Activated CD4-positive, alpha-beta T cell treated with anti-CD3 and anti-CD28 coated beads, Interleukin-2, amount 10 ng/mL, durations not matched to agents 24 days and 14 days (primary cell): ENCODE results near the gene NR2F1-AS1. TPM values are rescaled to one million over a fixed set of nuclear protein-coding genes. Genes with fewer than 3 reads are reported as not detected.

ENCODE experiments used
- DNase-seq: peaks from one replicate; pipeline ENCODE4 v3.0.0; 2022
- H3K27ac Mint-ChIP-seq: one replicate; pipeline ENCODE4 v1.8.0; 2022; ENCODE audit warnings: mild to moderate bottlenecking, mixed read lengths
- H3K27me3 Mint-ChIP-seq: one replicate; pipeline ENCODE4 v1.8.0; 2022; ENCODE audit warnings: mixed read lengths
- H3K36me3 Mint-ChIP-seq: one replicate; pipeline ENCODE4 v1.8.0; 2022; ENCODE audit warnings: low read depth, mild to moderate bottlenecking, mixed read lengths
- H3K4me1 Mint-ChIP-seq: one replicate; pipeline ENCODE4 v1.8.0; 2021; ENCODE audit warnings: mixed read lengths
- H3K4me3 Mint-ChIP-seq: one replicate; pipeline ENCODE4 v1.8.0; 2022; ENCODE audit warnings: mild to moderate bottlenecking, moderate library complexity, mixed read lengths
- H3K9me3 Mint-ChIP-seq: one replicate; pipeline ENCODE4 v1.8.0; 2021; ENCODE audit warnings: mixed read lengths
- intact Hi-C: fragments of 100-400 bp; cut with micrococcal nuclease; formaldehyde crosslinking; loops from one replicate; pipeline ENCODE4 v1.15.1; 2023
- total RNA-seq: library from RNA; stranded (reverse); gene quantifications from 2 replicates; pipeline ENCODE4 v1.2.3, GENCODE V29; 2022

NR2F1-AS1 gene
- total RNA-seq: not detected in 2 replicates

GRCh38 chr5:93580927-93581445, at the start of gene NR2F1-AS1:
Gene NR2F1-AS1 (minus strand): TSS chr5:93581219.
- DNase-seq: no peak
- Mint-ChIP-seq H3K27ac (peak within 1 kb of the TSS; percentile 37), H3K4me3 (peak within 1 kb of the TSS; percentile 79), H3K4me1 (peaks cover 14% of the 10 kb centered on the region), H3K27me3 (peaks cover 44% of the 10 kb centered on the region), H3K36me3 (no peaks in the 10 kb centered on the region), H3K9me3 (no peaks in the 10 kb centered on the region)
- intact Hi-C loops: loop anchor here (1.0 to 5.0 kb wide), 5 partner anchors 26 to 1271 kb away; no protein-coding TSS in a partner anchor

GRCh38 chr5:93626801-93627200, 45.8 kb upstream of the NR2F1-AS1 start:
- no peaks in the 10 kb centered on the region for H3K9me3 Mint-ChIP-seq
- H3K27ac Mint-ChIP-seq: no peak overlapping the region
- no peak for DNase-seq
- intact Hi-C loops: no loop called here
- no peaks in the 10 kb centered on the region for H3K36me3 Mint-ChIP-seq
- no peak overlapping the region for H3K4me3 Mint-ChIP-seq
- peaks cover 5% of the 10 kb centered on the region for H3K4me1 Mint-ChIP-seq
- H3K27me3 Mint-ChIP-seq: peaks cover 22% of the 10 kb centered on the region

- no peak for DNase-seq
- intact Hi-C loops: no loop called here
- H3K9me3 Mint-ChIP-seq: no peaks in the 10 kb centered on the region
- H3K27me3 Mint-ChIP-seq: peaks cover 41% of the 10 kb centered on the region
- H3K36me3 Mint-ChIP-seq: no peaks in the 10 kb centered on the region
- H3K4me3 Mint-ChIP-seq: no peak overlapping the region
- H3K27ac Mint-ChIP-seq: no peak overlapping the region
- peaks cover 15% of the 10 kb centered on the region for H3K4me1 Mint-ChIP-seq
Observed at GRCh38 chr5:93623153-93623552, 42.1 kb upstream of the NR2F1-AS1 start.

GRCh38 chr5:93622240-93622885, 41.3 kb upstream of the NR2F1-AS1 start:
- H3K27me3 Mint-ChIP-seq: peaks cover 41% of the 10 kb centered on the region
- DNase-seq: peak; percentile 65
- intact Hi-C loops: no loop called here
- H3K4me1 Mint-ChIP-seq: peaks cover 15% of the 10 kb centered on the region
- no peaks in the 10 kb centered on the region for H3K9me3 Mint-ChIP-seq
- H3K36me3 Mint-ChIP-seq: no peaks in the 10 kb centered on the region
- H3K4me3 Mint-ChIP-seq: peak overlapping the region; percentile 9
- H3K27ac Mint-ChIP-seq: no peak overlapping the region

DNA sequence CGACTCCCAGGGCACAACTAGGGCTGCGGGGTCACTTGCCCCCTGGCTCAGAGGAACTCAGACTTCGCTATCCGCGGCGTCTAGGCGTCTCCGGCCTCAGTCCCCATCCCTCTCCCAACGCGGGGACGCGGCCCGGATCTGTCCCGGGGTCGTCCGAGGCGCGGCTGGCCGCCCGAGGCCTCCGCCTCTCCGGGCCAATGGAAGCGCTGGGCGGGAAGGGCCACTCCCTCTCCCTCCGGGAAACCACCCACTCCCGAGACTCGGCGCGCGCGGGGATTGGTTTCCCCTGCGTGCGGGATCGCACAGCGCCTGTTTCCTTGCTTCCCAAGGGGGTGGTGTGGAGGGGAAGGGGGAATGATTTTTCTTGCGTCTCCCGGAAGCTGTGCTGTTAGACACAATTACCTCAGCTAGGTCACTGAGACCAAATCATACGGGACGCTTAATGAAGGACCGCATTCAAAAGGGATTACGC, 40.3 kb upstream of the NR2F1-AS1 start:
- intact Hi-C loops: no loop called here
- H3K4me3 Mint-ChIP-seq: peak overlapping the region; percentile 88
- no peak overlapping the region for H3K27ac Mint-ChIP-seq
- no peaks in the 10 kb centered on the region for H3K9me3 Mint-ChIP-seq
- peaks cover 15% of the 10 kb centered on the region for H3K4me1 Mint-ChIP-seq
- peak; percentile 64 for DNase-seq
- H3K27me3 Mint-ChIP-seq: peaks cover 47% of the 10 kb centered on the region
- no peaks in the 10 kb centered on the region for H3K36me3 Mint-ChIP-seq

DNA sequence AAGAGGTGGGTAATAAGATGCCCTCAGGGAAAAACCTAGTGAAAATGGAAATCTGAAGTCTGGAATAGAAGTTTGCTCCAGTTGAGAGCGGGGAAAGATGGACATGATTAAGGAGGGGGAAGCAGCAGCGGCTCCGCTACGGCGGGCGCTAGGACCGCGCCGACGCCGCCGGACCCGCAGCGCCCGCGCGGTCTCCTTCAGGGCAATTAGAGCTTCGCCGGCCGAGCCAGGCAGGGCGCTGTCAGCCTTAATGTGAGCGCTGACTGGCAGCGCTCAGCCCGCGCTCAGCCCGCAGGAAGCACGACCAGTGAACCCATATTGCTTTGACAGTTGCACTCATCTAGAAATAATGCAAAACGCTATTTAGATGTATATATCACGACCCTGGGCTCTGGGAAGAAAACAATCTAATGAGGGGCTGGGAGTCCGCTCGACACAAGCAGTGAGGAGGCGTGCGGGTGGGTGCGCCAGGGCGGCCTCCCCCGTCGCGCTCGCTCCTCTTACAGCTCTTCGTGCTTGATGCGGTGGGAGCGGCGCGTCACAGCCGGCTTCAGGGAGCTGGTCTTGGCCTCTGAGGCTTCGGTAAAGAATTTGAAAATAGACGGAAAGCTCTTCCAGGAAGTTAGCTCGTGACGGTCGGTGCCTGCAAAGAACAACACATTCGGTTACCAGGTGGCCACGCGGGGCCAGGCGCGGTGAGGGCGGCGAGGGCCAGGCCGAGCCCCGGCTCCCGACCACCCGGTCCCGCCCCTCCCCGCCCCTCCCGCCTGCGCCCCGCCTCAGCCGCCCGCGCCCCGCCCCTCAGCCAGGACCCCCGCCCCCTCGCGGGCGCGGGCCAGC, 39.7 kb upstream of the NR2F1-AS1 start:
- Mint-ChIP-seq H3K4me1 (peaks cover 15% of the 10 kb centered on the region), H3K36me3 (no peaks in the 10 kb centered on the region), H3K27ac (peak overlapping the region; percentile 72), H3K9me3 (no peaks in the 10 kb centered on the region), H3K4me3 (peak overlapping the region; percentile 88), H3K27me3 (peaks cover 52% of the 10 kb centered on the region)
- intact Hi-C loops: loop anchor here (1.0 kb wide), 1 partner anchor 8 kb away; no protein-coding TSS in a partner anchor
- DNase-seq: peak; percentile 81

DNA sequence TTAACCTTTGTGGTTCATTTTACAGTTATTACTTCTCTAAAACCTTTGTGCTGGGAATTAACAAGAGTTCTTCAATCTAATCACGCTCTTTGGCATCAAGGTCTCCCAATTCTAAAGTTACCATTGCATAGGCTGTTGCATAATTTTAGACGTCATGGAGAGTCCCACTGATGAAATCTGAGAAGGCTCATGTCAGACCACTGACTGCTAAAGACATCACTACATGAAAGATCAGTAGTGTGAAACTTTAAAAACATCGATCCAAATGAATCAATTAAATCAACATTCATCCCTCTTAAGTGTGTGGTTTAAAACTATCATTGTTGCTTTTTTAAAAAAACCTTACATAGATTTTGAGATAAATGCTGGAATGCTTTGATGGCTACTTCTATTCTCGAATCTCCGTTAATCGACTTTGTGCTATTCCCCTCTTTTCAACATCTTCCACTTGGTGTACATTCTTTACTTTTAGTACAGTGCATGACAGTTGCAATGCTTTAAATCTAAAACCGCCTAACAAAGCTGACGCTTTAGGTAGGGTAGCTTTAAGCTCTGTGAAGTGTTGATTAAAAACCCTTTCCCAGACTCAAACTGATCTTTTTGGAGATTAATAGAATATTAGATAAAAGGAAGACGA, 35.6 kb upstream of the NR2F1-AS1 start:
- H3K36me3 Mint-ChIP-seq: peaks cover 2% of the 10 kb centered on the region
- peaks cover 64% of the 10 kb centered on the region for H3K27me3 Mint-ChIP-seq

GRCh38 chr5:93612855-93613243, 31.8 kb upstream of the NR2F1-AS1 start:
- no peak overlapping the region for H3K4me3 Mint-ChIP-seq
- H3K27me3 Mint-ChIP-seq: peaks cover 80% of the 10 kb centered on the region
- no peak for DNase-seq
- intact Hi-C loops: loop anchor here (1.0 kb wide), 1 partner anchor 7 kb away; no protein-coding TSS in a partner anchor
- peaks cover 2% of the 10 kb centered on the region for H3K36me3 Mint-ChIP-seq
- peaks cover 6% of the 10 kb centered on the region for H3K4me1 Mint-ChIP-seq
- no peak overlapping the region for H3K27ac Mint-ChIP-seq
- peaks cover 18% of the 10 kb centered on the region for H3K9me3 Mint-ChIP-seq

More for the DNA sequence above, 35.6 kb upstream of the NR2F1-AS1 start:
- DNase-seq: no peak
- intact Hi-C loops: no loop called here
- H3K27ac Mint-ChIP-seq: no peak overlapping the region
- H3K9me3 Mint-ChIP-seq: peaks cover 12% of the 10 kb centered on the region
- H3K4me3 Mint-ChIP-seq: no peak overlapping the region
- peaks cover 14% of the 10 kb centered on the region for H3K4me1 Mint-ChIP-seq

GRCh38 chr5:93611976-93612854, 31.2 kb upstream of the NR2F1-AS1 start:
- Mint-ChIP-seq H3K9me3 (peaks cover 18% of the 10 kb centered on the region), H3K4me1 (peaks cover 8% of the 10 kb centered on the region), H3K27me3 (peaks cover 85% of the 10 kb centered on the region), H3K4me3 (no peak overlapping the region), H3K36me3 (peaks cover 2% of the 10 kb centered on the region), H3K27ac (no peak overlapping the region)
- intact Hi-C loops: loop anchor here (1.0 kb wide), 1 partner anchor 8 kb away; no protein-coding TSS in a partner anchor
- DNase-seq: no peak

GRCh38 chr5:93611273-93611975, 30.4 kb upstream of the NR2F1-AS1 start:
- Mint-ChIP-seq H3K36me3 (peaks cover 2% of the 10 kb centered on the region), H3K4me3 (no peak overlapping the region), H3K27me3 (peaks cover 85% of the 10 kb centered on the region), H3K9me3 (peaks cover 18% of the 10 kb centered on the region), H3K4me1 (peaks cover 8% of the 10 kb centered on the region), H3K27ac (no peak overlapping the region)
- intact Hi-C loops: no loop called here
- no peak for DNase-seq

DNA sequence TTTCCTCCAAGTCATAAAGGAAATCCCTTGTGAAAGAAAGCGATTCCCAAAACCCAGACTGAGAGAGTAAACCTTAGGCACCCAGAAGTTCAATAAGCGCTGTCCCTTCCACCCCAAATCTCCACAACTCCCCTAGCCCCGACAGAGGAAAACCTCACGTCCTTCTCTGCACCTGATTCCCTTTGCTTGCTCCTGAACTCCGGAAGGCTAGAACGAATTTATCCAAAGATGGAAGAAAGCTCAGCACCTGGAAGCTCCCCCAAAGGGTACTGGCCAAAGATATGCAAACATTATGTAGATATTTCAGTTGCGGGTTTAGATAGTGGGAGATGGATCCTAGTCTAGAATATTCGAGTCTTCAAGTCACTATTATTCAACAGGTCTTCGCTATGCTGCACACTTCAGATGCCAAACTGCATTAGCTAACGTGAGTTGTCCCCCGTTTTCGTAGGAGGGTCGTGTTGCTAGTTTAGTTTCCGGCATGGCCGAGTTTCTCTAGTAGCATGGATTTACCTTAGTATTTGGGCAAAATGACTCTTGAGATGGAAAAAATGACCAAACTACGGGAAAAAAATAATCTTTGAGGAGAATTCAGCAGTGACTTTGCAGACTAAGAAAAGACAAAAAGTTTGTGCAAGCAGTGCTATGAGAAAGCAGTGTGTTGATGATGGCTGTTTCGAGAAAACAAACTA, 29.7 kb upstream of the NR2F1-AS1 start:
- peaks cover 2% of the 10 kb centered on the region for H3K36me3 Mint-ChIP-seq
- DNase-seq: no peak
- peaks cover 85% of the 10 kb centered on the region for H3K27me3 Mint-ChIP-seq
- H3K27ac Mint-ChIP-seq: no peak overlapping the region
- intact Hi-C loops: no loop called here
- peaks cover 8% of the 10 kb centered on the region for H3K4me1 Mint-ChIP-seq
- H3K4me3 Mint-ChIP-seq: no peak overlapping the region
- peaks cover 18% of the 10 kb centered on the region for H3K9me3 Mint-ChIP-seq

DNA sequence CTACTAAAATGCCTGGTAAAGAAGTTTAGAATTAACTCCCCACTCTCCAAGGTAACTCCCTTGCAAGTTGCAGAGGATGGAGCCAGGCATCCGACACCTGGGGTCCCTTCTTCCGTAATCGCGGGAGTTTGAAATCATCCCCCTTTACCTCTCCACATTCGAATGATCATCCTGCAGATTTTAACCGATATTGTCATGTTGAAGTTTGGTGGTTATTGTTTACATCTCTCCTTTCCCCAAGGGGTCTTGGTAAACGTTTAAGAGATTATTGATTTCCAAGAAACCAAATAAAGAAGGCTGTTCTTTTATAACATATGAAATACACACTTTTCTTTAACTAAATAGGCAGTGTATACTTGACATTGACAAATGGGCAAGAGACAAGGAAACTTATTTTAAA, 28.7 kb upstream of the NR2F1-AS1 start:
- intact Hi-C loops: loop anchor here (5.0 kb wide), 1 partner anchor 37 kb away; no protein-coding TSS in a partner anchor
- Mint-ChIP-seq H3K4me1 (peaks cover 8% of the 10 kb centered on the region), H3K27ac (no peak overlapping the region), H3K36me3 (peaks cover 3% of the 10 kb centered on the region), H3K27me3 (peaks cover 89% of the 10 kb centered on the region), H3K9me3 (peaks cover 18% of the 10 kb centered on the region), H3K4me3 (no peak overlapping the region)
- no peak for DNase-seq
